HepG2 (cell line): ENCODE measurements around the gene TRIM8. TPM values are rescaled to one million over a fixed set of nuclear protein-coding genes. Genes with fewer than 3 reads are reported as not detected.

Experiments
- ARHGAP35 ChIP-seq: sonication (generic); formaldehyde crosslinking; IDR thresholded peaks from 2 replicates; pipeline ENCODE4 v1.9.0; 2022; ENCODE audit warnings: mild to moderate bottlenecking, inconsistent platforms, moderate library complexity, missing genetic modification reagents, borderline replicate concordance
- CAMTA2 ChIP-seq: sonication (generic); formaldehyde crosslinking; IDR thresholded peaks from 2 replicates; pipeline ENCODE4 v1.4.0; 2020; ENCODE audit warnings: mild to moderate bottlenecking, missing genetic modification reagents, borderline replicate concordance
- GATAD2A ChIP-seq: IDR thresholded peaks from 2 replicates; pipeline ENCODE4 v1.6.1; 2016
- GTF2F1 ChIP-seq: fragments of 150-350 bp; IDR thresholded peaks from 2 replicates; pipeline ENCODE4 v1.6.1; 2014; ENCODE audit warnings: low read length
- HDAC6 ChIP-seq: fragments of 200-600 bp; sonication (generic); IDR thresholded peaks from 2 replicates; pipeline ENCODE4 v1.7.0; 2017; ENCODE audit warnings: mild to moderate bottlenecking, antibody characterized with exemption, low read length, low read depth
- NR2F1 ChIP-seq, 2 experiments: fragments of 450-650 bp in 1 of 2; formaldehyde crosslinking in 1 of 2; IDR thresholded peaks; 2 replicates each; pipeline versions ENCODE4 v1.5.0 to v1.6.1; 2016 to 2020; ENCODE audit warnings: mild to moderate bottlenecking in 1 of 2, missing compliant biosample characterization in 1 of 2, missing genetic modification reagents in 1 of 2, moderate library complexity in 1 of 2
- RCOR2 ChIP-seq: IDR thresholded peaks from 2 replicates; pipeline ENCODE4 v1.6.1; 2016; ENCODE audit warnings: missing biosample characterization, missing genetic modification reagents
- RXRB ChIP-seq: IDR thresholded peaks from 2 replicates; pipeline ENCODE4 v1.6.1; 2016; ENCODE audit warnings: borderline replicate concordance, missing genetic modification reagents, missing compliant biosample characterization
- SETDB1 ChIP-seq: sonication (generic); formaldehyde crosslinking; IDR thresholded peaks from 2 replicates; pipeline ENCODE4 v1.5.1; 2020; ENCODE audit warnings: missing genetic modification reagents, mild to moderate bottlenecking, borderline replicate concordance
- SMAD9 ChIP-seq: sonication (generic); formaldehyde crosslinking; IDR thresholded peaks from 2 replicates; pipeline ENCODE4 v1.5.1; 2020; ENCODE audit warnings: mild to moderate bottlenecking, missing genetic modification reagents
- SMC3 ChIP-seq: IDR thresholded peaks from 2 replicates; pipeline ENCODE4 v1.6.1; 2011; ENCODE audit warnings: low read length, improper control_type of control experiment
- SRSF1 ChIP-seq: fragments of 200-400 bp; formaldehyde crosslinking; optimal IDR thresholded peaks from 2 replicates; pipeline ENCODE3; 2017; ENCODE audit warnings: mild to moderate bottlenecking, low read depth, low read length, moderate library complexity
- ZBED4 ChIP-seq: sonication (generic); formaldehyde crosslinking; IDR thresholded peaks from 2 replicates; pipeline ENCODE4 v1.4.0; 2020; ENCODE audit warnings: missing genetic modification reagents, borderline replicate concordance
- ZBTB26 ChIP-seq: IDR thresholded peaks from 2 replicates; pipeline ENCODE4 v1.6.1; 2016; ENCODE audit warnings: missing compliant biosample characterization, missing genetic modification reagents, borderline replicate concordance
- ZNF12 ChIP-seq: sonication (generic); formaldehyde crosslinking; IDR thresholded peaks from 2 replicates; pipeline ENCODE4 v1.5.0; 2020; ENCODE audit warnings: missing genetic modification reagents
- ZNF292 ChIP-seq: sonication (generic); formaldehyde crosslinking; IDR thresholded peaks from 2 replicates; pipeline ENCODE4 v1.8.1; 2022; ENCODE audit warnings: mild to moderate bottlenecking, low read depth, missing genetic modification reagents, borderline replicate concordance
- ZNF331 ChIP-seq: sonication (generic); formaldehyde crosslinking; IDR thresholded peaks from 2 replicates; pipeline ENCODE4 v1.4.0; 2020; ENCODE audit warnings: missing genetic modification reagents
- ZNF543 ChIP-seq: sonication (generic); formaldehyde crosslinking; IDR thresholded peaks from 2 replicates; pipeline ENCODE4 v1.4.0; 2020; ENCODE audit warnings: mild to moderate bottlenecking, missing genetic modification reagents
- ZNF550 ChIP-seq: sonication (generic); formaldehyde crosslinking; IDR thresholded peaks from 2 replicates; pipeline ENCODE4 v1.4.0; 2020; ENCODE audit warnings: mild to moderate bottlenecking, missing genetic modification reagents, borderline replicate concordance
- ZNF552 ChIP-seq: sonication (generic); formaldehyde crosslinking; IDR thresholded peaks from 2 replicates; pipeline ENCODE4 v1.9.0; 2022; ENCODE audit warnings: missing genetic modification reagents, mild to moderate bottlenecking, borderline replicate concordance
- ZNF562 ChIP-seq: sonication (generic); formaldehyde crosslinking; IDR thresholded peaks from 2 replicates; pipeline ENCODE4 v1.8.0; 2022; ENCODE audit warnings: missing genetic modification reagents, borderline replicate concordance
- ZNF850 ChIP-seq: sonication (generic); formaldehyde crosslinking; conservative IDR thresholded peaks from 2 replicates; pipeline ENCODE4 v1.9.0; 2021; ENCODE audit warnings: mild to moderate bottlenecking, missing genetic modification reagents
- ZSCAN29 ChIP-seq: sonication (generic); formaldehyde crosslinking; conservative IDR thresholded peaks from 2 replicates; pipeline ENCODE4 v1.4.0; 2020; ENCODE audit warnings: mild to moderate bottlenecking, missing genetic modification reagents
- polyA plus RNA-seq, 8 experiments: library from polyadenylated mRNA; depleted of rRNA in 3 of 8; stranded (reverse) in 7 of 8; unstranded in 1 of 8; fragments of >200 nt; fragmentation: Illumina TruSeq in 4 of 8; extraction: Trizol in 4 of 8; gene quantifications; 2 replicates each; pipeline versions ENCODE4 v1.2.1 to v1.2.3, GENCODE V29; 2011 to 2016; ENCODE audit warnings: low read depth in 4 of 8, missing spikeins in 1 of 8, mixed read lengths in 1 of 8; ENCODE audit not compliant: insufficient read depth in 1 of 8
- total RNA-seq, 5 experiments: library from RNA; depleted of rRNA; stranded (reverse); fragments of >200 nt; fragmentation: Illumina TruSeq; extraction: Trizol; gene quantifications; 2 replicates each; pipeline ENCODE4 v1.2.3, GENCODE V29; 2016; ENCODE audit warnings: low read depth in 1 of 5
- TF ChIP-seq, protein P1 (sequence below): sonication (generic); formaldehyde crosslinking; IDR thresholded peaks from 2 replicates; pipeline ENCODE4 v1.4.0; 2020; ENCODE audit warnings: missing genetic modification reagents, borderline replicate concordance

Gene TRIM8
- total and polyA plus RNA-seq, 2 of the 13 experiments (the other 11 are each of a cell fraction or from before 2014, with no cell fraction given) = 38.9 to 66.5 TPM

DNA sequence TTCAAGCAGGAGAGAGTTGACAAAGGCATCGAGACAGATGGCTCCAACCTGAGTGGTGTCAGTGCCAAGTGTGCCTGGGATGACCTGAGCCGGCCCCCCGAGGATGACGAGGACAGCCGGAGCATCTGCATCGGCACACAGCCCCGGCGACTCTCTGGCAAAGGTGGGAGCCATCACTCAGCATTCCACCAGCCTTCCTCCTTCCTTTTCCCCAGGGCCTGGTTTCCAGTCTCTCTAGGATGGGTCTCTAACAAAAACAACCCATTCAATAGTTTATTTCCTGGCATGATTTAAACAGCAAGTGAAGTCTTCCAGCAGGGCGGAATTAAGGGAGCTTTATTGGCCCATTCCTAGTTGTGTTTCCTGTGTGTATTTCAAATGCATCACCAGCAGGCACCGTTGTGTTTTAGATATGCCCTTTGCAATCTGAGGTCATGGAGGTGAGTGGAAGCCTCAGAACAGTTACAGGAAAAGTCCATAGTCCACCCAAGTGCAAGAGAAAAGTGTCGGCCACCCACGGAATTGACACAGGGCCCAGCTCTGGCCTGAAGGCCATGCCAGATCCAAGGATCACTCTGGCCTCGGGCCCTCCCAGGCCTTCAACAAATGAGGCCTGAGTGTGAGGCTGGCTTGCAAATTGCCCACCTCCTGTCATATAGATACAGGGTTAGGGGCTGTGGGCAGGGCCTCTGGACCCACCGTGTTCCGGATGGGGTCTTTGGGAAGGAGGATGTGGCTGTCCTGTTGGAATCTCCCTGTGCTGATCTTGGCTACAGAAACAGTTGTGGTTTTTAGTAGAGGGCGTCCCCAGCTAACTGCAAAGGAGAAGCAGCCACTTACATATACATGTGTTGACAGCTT lies 46.9 kb upstream of the TRIM8 start (continued):
- TF ChIP-seq ZNF552 (0 out of 2 replicates have a peak, but pooled peaks have one; percentile 25), GTF2F1 (no peak), RCOR2 (CRISPR knock-in tag) (peak; percentile 83), ZNF12 (CRISPR knock-in tag) (peak; percentile 49; the same call in 1 of the 2 replicates), GATAD2A (CRISPR knock-in tag) (peak; percentile 98), SMAD9 (CRISPR knock-in tag) (no peak), SMC3 (peak; percentile 41; the same call in 1 of the 2 replicates), SRSF1 (no peak), ZNF543 (CRISPR knock-in tag) (peak; percentile 75; the same call in 1 of the 2 replicates), NR2F1 (CRISPR knock-in tag; IDR thresholded peaks at IDR 0.05) (peak; percentile 97 to 98), ARHGAP35 (0 out of 2 replicates have a peak, but pooled peaks have one; percentile 53), ZNF550 (CRISPR knock-in tag) (no peak), HDAC6 (no peak), ZNF292 (no peak), ZNF562 (CRISPR knock-in tag) (no peak), ZBED4 (CRISPR knock-in tag) (peak; percentile 83), SETDB1 (no peak), RXRB (CRISPR knock-in tag) (peak; percentile 92), ZNF331 (CRISPR knock-in tag) (peak; percentile 77), ZNF850 (CRISPR knock-in tag) (no peak), CAMTA2 (CRISPR knock-in tag) (no peak), ZBTB26 (CRISPR knock-in tag) (no peak), ZSCAN29 (CRISPR knock-in tag) (peak; percentile 72; the same call in 1 of the 2 replicates)
- TF ChIP-seq, protein P1, sequence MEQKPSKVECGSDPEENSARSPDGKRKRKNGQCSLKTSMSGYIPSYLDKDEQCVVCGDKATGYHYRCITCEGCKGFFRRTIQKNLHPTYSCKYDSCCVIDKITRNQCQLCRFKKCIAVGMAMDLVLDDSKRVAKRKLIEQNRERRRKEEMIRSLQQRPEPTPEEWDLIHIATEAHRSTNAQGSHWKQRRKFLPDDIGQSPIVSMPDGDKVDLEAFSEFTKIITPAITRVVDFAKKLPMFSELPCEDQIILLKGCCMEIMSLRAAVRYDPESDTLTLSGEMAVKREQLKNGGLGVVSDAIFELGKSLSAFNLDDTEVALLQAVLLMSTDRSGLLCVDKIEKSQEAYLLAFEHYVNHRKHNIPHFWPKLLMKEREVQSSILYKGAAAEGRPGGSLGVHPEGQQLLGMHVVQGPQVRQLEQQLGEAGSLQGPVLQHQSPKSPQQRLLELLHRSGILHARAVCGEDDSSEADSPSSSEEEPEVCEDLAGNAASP (CRISPR knock-in tag) = peak; percentile 86
